GM21360 (cell line): ENCODE data around the gene SYDE1.
"Not testable (repeated sequence)": the region's sequence is repeated elsewhere in the genome, so short reads cannot be mapped to it uniquely, and the experiment has no call there.

Source experiments
- ATAC-seq: cut with Tn5 transposase; IDR thresholded peaks from one replicate; pipeline ENCODE4 v1.9.1; 2021; ENCODE audit warnings: mild to moderate bottlenecking, moderate library complexity; ENCODE audit not compliant: unreplicated experiment

The SYDE1 gene, protein sequence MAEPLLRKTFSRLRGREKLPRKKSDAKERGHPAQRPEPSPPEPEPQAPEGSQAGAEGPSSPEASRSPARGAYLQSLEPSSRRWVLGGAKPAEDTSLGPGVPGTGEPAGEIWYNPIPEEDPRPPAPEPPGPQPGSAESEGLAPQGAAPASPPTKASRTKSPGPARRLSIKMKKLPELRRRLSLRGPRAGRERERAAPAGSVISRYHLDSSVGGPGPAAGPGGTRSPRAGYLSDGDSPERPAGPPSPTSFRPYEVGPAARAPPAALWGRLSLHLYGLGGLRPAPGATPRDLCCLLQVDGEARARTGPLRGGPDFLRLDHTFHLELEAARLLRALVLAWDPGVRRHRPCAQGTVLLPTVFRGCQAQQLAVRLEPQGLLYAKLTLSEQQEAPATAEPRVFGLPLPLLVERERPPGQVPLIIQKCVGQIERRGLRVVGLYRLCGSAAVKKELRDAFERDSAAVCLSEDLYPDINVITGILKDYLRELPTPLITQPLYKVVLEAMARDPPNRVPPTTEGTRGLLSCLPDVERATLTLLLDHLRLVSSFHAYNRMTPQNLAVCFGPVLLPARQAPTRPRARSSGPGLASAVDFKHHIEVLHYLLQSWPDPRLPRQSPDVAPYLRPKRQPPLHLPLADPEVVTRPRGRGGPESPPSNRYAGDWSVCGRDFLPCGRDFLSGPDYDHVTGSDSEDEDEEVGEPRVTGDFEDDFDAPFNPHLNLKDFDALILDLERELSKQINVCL

GRCh38 chr19:15107061-15108010 is at the start of gene SYDE1:
Gene SYDE1 (plus strand): TSS chr19:15107401. CDS start chr19:15107434, 33 bp downstream.
- no peak for ATAC-seq

DNA sequence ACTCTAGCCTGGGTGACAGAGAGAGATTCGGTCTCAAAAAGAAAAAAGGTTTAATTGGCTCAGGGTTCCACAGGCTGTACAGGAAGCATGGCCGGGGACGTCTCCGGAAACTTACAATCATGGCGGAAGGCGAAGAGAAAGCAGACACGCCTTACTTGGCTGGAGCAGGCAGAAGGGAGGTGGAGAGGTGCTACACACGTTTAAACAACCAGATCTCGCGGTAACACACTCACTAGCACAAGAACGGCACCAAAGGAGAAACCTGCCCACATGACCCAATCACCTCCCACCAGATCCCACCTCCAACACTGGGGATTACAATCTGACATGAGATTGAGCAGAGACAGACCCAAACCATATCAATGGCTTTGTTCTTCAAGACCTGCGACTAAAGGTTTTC is 45.2 kb upstream of the SYDE1 start:
- no peak for ATAC-seq

DNA sequence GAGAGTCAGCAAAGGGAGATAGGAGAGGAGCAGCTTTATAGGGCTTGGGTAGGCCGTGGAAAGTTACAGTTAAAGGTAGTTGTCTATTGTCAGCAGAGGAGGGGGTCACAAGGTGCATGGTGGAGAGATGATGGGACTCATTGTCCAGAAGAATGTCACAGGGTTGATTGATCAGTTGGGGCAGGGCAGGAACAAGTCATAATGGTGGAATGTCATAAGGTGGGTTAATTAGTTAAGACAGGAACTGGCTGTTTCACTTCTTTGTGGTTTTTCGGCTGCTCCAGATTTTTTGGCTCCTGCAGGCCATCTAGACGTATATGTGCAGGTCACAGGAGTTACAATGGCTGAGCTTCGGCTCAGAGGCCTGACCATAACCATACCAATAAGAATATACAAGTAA is 36.8 kb upstream of the SYDE1 start:
- not testable (repeated sequence) for ATAC-seq

GRCh38 chr19:15072930-15073647 is 34.1 kb upstream of the SYDE1 start:
- no peak for ATAC-seq

DNA sequence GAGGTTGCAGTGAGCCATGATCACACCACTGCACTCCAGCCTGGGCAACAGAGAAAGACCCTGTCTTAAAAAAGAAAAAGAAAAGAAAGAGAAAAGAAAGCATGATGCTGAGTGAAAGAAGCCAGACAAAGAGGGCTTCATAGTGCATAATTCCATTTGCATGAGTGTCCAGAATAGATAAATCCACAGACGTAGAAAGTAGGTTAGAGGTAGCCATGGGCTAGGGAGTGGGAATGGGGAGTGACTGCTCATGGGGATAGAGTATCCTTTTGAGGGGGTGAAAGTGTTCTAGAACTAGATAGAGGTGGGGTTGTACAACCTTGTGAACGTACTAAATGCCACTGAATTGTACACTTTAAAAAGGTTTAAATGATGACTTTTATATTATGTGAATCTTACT is 32.8 kb upstream of the SYDE1 start:
- no peak for ATAC-seq

DNA sequence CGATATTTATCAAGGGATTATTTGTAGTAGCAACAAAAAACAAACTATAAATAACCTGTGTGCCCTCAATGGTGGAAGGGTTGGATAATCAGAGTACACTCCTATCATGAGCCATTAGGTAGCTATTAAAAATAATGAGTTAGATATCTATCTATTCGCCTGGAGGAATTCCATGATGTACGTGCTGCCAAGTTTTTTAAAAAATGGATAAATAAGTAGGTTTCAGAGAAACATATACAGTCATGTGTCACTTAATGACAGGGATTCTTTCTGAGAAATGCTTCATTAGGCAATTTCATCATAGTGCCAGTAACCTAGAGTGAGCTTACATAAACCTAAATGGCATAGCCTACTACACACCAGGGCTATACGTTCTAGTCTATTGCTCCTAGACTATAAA is 31.4 kb upstream of the SYDE1 start:
- ATAC-seq: no peak

GRCh38 chr19:15080002-15080401 is 27.2 kb upstream of the SYDE1 start:
- ATAC-seq: not testable (repeated sequence)

GRCh38 chr19:15081911-15082310 is 25.3 kb upstream of the SYDE1 start, which contains the start of gene OR1I1:
Gene OR1I1 (plus strand): TSS chr19:15082211. CDS start chr19:15087066, 4,855 bp downstream.
- no peak for ATAC-seq

GRCh38 chr19:15087182-15087581 is 20.0 kb upstream of the SYDE1 start:
- no peak for ATAC-seq

DNA sequence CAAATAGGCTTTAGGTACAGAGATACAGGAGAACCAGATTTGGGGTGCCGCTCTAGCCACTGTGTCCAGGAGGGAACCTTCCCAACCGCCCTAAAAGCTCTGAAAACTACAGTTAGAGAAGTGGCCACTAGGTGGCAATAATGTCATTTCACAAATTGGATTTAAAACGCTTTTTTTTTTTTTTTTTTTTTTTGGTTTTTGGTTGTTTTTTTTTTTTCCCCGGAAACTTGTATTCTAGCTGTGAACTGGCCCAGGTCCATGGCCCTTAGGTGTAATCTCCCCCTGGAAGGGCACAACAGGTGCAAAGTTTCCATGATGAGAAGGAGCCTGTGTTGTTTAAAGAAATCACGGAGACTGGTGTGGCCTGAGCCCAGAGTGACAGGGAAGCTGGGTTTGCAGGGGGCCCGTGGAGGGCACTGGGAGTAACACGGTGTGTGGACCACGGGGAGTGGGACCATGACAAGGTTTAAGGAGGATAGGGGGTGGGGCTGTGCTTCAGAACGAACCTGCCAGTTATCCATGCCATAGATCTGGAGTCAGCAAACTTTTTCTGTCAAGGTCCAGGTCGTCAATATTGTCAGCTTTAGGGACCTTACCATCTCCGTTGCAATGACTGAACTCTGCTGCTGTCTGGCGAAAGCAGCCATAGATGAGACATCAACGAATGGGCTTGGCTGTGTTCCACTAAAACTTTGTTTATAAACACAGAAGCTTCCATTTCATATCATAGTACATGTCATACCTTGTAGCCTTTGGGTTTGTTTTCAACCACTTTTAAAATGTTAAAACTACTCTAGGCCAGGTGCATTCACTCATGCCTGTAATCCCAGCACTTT is 15.1 kb upstream of the SYDE1 start:
- ATAC-seq: no peak

GRCh38 chr19:15093001-15093400 is 14.2 kb upstream of the SYDE1 start:
- no peak for ATAC-seq

DNA sequence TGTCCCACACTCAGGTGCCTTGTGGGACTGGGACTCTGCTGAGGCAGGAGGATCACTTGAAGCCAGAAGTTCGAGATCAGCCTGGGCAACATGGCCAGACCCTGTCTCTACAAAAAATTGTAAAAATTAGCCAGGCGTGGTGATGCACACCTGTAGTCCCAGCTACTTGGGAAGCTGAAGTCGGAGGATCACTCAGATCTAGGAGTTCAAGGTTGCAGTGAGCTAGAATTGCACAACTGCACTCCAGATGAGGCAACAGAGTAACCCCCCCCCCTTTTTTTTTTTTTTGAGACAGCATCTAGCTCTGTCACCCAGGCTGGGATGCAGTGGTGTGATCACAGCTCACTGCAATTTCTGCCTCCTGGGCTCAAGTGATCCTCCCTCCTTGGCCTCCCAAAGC is 11.0 kb upstream of the SYDE1 start:
- no peak for ATAC-seq

DNA sequence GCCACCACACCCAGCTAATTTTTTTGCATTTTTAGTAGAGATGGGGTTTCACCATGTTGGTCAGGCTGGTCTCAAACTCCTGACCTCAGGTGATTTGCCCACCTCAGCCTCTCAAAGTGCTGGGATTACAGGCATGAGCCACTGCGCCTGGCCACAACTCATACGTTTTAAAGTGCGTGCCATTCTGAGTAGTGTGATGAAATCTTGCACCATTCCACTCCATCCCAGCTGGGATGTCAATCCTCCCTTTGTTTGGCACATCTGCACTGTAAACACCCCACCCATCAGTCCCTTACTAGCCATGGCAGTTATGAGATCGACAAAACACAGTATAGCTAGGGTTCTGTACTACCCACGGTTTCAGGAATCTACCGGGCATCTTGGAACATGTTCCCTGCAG is 9.2 kb upstream of the SYDE1 start:
- ATAC-seq: not testable (repeated sequence)

DNA sequence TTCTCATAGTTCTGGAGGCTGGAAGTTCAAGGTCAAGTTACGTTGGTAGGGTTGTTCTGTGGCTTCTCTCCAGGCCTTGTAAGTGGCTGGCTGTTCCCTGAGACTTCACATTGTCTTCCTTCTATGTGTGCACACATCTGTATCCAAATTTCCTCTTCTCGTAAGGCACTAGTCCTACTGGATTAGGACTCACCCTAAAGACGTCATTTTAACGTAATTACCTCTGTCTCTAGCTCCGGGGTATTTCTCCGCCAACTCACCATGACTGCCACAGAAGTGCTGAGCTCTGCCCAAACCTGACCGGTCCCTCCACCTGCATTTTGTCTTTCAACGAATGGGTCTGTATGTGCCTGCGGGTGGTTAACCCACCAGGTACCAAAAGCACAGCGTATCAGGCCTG is 8.7 kb upstream of the SYDE1 start:
- no peak for ATAC-seq

- no peak for ATAC-seq
These were observed 8.1 kb upstream of the SYDE1 start for GRCh38 chr19:15099017-15099582.

GRCh38 chr19:15101479-15102082 is 5.6 kb upstream of the SYDE1 start:
- ATAC-seq: no peak

DNA sequence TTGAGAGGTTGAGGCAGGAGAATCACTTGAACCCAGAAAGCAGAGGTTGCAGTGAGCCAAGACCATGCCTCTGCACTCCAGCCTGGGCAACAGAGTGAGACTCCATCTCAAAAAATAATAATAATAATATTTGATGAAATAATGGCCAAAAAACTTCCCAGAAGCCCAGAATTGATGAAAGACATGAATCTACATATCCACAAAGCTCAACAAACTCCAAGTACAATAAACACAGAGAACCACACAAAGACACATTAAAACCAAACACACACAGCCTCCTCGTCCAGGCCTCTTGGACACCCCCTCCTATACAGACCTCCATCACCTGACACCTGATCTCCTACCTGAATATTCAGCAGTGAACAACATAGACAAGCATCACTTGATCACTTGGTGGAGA is 3.2 kb upstream of the SYDE1 start:
- no peak for ATAC-seq

DNA sequence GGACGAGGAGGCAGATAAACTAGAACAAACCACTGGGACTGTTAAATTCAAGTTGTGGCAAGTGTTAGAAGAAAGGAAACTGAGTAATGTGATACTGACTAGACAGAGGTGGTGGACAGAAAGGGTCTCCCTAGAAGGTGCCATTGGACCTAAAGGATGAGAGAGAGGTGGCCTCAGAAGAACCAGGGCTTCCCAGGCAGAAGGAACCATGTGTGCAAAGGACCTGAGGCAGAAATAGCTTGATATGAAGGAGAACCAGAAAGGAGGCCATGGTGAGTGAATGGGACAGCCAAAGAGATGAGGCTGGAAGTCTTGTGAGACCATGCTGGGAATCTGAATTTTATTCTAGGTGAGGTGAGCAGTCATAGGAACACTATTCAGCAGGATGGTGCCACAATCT is 2.8 kb upstream of the SYDE1 start:
- no peak for ATAC-seq

GRCh38 chr19:15105044-15105443 is 2.2 kb upstream of the SYDE1 start:
- ATAC-seq: no peak
